GM19468 (cell line): Measurements from ENCODE around the gene CCDC187.

Experiments
- ATAC-seq: cut with Tn5 transposase; IDR thresholded peaks from one replicate; pipeline ENCODE4 v1.9.1; 2021; ENCODE audit warnings: mild to moderate bottlenecking, moderate library complexity, moderate number of reproducible peaks; ENCODE audit not compliant: unreplicated experiment; ENCODE audit errors: extremely low read depth

CCDC187 gene

DNA sequence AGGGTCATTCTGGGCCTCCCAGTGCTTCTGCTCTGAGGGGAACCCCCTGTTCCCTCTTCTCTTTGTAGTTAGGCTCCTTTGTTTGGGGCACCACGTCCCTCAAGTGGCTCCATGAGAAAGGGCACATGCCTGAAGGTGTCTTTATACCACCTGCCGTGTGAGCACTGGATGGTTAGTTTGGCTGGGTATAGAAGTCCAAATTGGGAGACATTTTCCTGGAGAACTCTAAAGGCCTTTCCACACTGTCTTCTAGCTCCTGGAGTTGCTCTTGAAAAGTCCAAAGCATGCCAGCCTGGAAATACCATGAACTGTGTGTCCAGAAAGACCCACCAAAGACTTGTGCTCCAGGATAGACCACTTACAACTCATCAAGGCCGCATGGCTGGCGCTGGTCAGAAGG lies 11.1 kb upstream of the CCDC187 start:
- no peak for ATAC-seq

DNA sequence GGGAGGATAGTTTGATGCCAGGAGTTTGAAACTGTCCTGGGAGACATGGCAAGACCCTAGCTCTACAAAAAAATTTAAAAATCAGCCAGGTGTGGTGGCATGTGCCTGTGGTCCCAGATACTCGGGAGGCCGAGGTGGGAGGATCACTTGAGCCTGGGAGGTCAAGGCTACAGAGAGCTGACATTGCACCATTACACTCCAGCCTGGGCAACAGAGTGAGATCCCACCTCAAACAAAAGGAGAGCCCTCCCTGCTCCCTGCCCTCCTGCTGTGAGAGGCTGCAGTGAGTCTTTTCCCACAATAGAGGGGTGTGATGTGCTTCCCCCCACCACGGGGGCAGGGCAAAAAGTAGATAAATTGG lies 10.1 kb upstream of the CCDC187 start:
- no peak for ATAC-seq

DNA sequence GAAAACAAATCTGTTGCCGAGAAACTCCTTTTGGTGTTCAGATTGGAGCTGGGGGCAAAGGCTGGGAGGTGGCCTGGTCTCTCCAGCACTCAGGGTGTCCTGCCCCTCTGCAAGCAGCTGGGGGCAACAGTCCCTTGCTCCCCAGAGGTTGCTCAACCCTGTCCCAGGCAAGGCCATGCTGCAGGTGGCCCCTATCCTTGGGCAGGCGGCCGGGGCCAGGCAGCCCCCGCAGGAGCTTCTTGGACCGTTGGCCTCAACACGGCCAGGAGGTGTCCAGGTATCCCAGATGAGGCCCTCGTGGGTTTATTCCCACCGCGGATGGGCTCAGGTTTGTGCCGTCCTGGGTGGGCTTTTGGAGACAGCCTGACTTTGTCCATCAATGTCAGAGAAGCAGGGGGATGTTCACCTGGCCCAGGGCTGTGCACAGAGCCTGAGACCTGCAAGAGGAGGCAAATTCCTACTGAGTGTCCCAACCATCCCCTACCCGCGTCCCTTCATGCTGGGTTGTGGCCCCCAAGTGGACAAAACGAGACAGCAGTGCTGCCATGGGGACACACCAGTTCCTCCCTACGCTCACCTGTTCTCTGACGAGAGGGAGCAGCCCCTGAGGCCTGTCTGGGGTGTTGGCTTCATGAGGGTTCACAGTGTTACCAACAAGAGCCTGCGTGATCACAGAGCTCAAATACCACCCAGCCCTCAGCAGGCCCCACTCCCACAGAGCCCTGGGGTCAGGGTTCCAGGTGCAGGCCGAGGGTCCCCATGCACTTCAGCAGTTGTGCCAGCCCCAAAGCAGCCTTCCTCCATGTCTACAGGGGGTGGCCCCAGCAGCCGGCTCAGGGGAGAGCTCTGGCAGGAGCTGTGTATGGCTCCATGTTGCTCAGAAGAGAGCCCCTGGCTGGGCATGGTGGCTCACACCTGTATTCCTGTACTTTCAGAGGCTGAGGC lies 9.5 kb upstream of the CCDC187 start:
- no peak for ATAC-seq

DNA sequence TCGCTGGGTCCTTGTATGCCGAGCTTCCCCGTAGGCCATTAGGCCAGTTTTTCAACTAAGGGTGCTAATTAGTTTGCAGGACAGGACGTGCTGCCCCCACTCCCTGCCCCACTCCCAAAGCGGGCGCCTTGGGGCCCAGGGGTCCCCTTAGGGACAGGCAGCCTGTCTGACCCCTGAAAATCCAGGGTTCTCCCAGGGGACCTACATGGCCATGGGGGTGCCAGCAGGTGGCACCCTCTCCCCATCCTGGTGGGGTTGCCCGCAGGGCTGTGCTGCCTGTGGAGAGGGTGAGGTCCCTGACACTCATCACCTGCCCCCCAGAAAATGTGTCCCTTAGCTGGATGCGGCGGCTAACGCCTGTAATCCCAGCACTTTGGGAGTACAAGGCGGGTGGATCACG lies 8.5 kb upstream of the CCDC187 start:
- no peak for ATAC-seq

DNA sequence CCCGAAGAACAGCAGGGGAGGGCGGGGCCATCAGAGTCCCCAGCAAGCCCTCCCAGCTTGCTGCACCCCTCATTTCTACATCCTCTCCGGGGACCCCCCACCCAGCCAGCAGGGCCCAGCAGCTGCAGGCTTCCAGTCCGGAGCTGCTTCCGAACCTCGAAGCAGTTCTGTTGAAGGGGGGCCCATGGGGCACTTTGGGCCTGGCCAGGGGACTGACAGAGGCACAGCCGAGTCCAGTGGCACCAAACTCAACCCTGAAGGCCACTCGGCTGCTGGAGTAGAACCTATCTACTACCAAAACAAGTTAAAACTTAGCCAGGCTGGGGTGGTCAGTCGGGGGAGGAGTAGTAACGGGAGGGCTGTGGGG lies 8.1 kb upstream of the CCDC187 start:
- no peak for ATAC-seq

DNA sequence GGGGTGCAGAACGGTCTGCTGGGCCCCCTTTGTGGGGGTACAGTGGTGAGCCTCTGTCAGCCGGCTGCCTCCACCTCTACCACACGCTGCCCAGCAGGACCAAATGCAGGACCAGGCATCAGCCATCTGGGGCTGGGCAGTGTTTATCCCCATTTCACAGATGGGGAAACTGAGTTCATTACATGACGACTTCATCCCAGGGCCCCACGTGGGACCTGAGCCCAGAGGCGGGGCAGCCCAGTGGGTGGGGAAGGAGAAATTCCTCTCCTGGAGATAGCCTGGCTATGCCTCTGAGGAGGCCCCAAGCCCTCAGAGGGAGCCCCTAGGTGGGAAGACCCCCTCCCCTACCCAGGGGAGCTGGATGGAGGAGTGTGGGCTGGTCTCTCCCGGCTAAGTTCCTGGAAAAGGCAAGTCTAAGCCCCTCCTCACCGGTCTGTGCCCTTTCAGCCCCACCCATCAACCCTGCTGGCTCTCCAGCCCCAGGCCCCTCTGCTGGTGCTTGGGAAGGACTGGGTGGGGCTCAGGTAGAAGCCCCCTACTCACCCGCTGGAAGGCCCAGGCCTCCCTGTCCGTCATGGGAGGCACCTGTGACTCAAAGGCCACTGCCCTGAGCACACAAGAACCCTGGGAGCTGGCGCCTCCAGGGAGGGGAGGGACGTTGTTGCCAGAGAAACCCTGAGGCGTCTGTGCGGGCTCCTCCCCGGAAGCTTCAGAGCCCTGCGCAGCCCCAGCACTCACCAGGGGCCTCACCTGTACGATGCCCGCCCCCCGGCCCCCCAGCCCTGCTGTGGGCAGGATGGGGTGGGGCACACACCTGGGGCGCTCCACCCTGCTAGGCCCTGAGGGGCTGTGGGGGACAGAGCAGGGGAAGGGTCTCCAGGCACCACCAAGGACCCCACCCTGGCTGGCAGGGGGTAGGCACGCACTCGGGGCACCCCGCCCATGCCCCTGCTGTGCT lies 7.4 kb upstream of the CCDC187 start:
- no peak for ATAC-seq

DNA sequence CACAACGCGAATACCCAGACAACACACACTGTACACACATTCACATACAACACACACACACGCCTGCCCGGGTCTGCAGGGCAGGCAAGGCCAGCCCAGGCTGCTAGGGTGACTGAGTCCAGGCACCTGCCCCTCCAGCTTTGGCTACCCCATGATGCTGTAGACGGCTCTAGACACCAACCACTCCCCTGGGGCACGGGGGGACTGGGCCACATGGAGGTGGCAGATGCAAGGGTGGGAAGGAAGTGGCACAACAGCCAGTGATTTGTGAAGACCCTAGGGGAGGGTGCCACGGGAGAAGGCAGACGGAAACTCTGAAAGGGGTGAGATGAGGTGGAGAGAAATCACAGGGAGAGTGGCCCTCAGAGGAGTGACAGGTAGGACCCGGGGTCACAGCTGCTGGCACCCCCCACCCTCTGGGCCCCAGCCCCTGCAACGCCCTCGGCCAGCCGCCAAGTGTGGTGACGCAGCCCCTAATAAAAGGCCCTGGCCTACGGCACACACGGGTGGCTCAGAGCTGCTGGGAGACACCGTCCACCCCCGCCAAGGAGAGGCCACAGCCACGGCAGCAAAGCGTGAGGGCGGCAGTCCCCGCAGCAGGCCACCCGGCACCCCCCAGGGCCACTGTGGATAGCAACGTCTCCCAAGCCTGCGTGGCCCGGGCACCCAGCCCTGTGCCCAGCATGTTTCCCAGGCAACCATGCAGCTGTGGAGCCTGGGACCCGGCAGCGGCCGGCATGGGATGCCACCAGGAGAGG lies 6.6 kb upstream of the CCDC187 start:
- ATAC-seq: no peak

DNA sequence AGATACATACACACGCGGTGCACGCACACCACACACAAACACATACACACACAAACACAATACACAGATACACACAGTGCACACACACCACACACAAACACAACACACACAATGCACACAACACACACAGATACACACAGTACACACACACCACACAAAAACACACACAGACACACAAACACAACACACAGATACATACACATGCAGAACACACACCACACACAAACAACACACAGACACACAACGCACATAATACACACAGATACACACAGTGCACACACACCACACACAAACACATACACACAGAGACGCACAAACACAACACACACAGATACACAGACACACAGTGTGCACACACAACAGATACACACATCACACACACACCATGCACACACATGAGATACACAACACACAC lies 5.9 kb upstream of the CCDC187 start:
- ATAC-seq: no peak

DNA sequence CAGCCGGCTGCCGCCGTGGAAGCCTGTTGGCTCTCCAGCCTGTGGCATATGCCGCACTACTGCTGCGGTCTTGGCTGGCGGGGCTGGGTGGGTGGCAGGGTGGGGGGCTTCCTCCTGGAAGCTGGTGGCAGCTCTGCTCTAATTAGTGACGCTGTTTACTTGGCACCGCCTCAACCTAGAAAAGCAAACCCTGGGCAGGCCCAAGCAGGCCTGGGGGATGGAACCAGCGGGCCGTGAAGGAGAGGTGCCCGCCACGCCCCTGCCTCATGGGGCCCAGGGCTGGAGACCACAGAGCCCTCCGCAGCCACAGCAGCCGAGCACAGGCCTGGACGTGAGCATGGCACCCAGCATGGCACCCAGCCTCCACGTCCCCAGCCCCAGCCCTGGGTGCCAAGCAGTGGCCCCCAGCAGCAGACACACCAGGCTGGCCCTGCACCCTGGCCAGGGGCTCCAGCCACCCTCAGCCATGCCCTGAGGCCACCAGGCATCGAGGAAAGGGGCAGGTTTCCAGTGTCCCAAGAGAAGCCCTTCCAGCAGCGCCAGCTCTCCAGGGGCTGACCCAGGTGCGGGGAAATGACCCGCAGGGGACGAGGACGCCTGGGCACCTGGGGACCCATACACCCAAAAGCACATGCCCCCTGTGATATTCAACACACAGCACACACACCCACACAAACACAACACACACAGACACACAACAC lies 5.4 kb upstream of the CCDC187 start:
- no peak for ATAC-seq

DNA sequence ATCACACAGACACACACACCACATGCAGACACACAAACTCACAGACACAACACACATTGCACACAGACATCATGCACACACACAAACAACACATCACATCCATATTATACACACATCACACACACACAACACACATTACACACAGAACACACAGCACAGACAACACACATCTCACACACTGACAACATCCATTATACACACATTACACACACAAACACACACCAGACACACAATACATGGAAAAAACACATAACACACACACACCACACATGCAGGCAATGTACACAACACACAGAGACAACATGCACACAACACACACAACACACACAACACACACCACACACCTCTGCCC lies 4.8 kb upstream of the CCDC187 start:
- ATAC-seq: no peak

DNA sequence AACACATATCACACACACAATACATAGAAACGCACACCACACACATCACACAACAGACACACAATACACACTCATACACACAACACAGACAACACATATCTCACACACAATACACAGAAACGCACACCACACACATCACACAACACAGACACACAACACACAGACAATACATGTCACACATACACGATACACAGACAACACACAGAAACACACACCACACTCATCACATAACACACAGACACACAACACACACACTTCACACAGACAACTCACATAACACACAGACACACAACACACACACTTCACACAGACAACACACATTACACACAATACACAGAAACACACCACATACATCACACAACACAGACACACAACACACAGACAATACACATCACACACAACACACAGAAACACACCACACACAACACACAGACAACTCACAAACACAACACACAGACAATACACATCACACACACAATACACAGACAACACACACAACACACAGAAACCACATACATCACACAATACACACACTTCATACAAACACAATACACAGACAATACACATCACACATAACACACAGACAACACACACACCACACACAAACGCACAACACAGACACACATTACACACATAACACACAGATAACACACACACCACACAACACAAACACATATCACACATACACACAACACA lies 4.3 kb upstream of the CCDC187 start:
- ATAC-seq: no peak

DNA sequence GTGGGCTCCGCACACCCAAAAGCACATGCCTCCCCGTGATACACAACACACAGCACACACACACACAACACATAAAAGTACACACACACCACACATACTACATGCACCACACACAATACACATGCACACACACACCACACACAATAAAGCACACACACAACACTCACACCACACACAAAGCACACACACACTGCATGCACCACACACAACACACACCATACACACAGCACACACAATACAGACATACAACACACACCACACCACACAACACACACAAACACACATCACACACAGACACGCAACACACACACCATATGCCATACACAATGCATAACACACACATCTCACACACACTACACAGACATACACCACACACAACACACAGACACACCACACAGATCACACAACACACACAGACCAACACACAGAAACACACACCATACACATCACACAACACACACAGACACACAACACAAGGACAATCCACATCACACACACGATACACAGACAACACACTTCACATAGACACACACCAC lies 3.4 kb upstream of the CCDC187 start:
- ATAC-seq: no peak

DNA sequence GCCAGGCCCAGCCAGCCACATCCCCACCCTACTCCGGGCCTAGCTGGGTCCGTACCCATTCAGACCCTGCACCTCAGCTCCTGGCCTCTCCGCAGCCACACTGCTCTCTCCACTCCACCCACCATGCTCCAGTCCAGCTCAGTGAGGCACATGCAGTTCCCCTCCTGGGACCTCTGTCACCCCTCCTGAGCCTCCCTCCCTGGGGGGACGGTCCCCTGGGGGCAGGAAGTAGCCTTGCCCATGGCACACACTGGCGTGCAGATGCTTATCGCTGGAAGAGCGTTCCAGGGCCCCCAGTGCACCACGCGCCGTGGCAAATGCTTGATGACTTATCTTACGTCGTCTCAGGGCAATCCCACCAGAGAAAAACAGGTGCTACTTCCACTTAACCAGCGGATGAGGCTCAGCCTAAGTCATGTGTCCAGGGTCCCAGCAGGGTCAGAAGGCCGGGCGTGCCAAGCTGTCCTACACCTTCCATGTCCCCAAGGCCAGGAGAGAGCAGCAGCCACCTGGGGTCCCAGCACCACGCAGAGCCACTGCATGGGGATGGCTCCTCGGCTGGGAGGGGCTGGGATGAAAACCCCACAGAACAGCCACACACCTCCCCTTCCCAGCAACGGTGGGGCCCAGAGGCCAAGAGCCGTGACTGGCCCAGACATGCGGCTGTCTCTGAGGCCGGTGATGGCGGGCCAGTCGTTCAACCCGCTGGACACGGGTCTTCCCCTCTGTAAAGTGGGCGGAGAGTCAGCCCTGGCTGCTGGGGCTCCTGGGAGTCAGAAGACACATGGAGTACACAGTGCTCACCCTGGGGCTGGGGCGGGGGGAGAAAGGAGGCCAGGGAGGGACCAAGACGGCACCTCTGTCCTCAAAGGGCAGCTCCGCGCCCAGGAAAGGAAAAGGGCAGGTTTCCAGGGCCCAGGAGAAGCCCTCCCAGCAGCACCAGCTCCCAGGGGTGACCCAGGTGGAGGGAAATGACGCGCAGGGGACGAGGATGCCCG lies 2.6 kb upstream of the CCDC187 start:
- ATAC-seq: no peak

DNA sequence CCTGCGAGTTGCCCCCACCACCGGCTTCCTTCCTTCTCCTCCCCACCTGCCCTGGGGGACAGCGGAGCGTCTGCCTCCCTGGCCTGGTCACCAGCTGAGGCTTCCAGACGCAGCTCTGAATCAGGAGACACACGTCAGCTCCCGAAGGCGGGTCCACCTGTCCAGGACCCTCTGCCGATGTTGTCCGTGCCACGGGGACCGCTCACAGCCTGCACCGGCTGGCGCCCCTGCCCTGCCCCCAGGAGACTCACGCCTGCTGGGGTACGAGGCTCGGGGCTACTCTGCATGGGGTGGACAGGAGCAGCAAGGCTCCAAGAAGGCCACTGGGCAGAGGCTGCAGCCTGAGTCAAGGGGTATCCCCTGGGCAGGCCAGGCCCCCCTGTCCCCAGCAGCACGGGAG lies 1.9 kb upstream of the CCDC187 start:
- no peak for ATAC-seq

DNA sequence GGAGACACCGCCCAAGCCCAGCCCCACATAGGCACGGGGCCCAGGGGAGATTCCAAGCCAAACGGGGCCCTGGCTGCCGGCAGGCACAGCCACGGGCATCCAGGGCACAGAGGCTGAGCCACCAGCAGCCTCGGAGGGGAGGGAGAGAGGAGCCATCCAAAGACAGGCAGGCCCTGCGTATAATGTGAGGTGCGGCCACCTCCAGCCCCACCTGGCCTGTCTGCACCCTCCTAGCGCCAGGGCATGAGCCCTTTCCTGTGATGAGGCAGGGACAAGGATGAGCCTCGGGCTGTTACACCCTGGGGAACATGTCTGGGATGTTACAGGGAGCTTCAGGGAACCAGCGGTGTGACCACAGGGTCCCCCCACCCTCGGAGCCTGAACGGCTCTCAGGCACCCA lies 1.1 kb upstream of the CCDC187 start:
- no peak for ATAC-seq

DNA sequence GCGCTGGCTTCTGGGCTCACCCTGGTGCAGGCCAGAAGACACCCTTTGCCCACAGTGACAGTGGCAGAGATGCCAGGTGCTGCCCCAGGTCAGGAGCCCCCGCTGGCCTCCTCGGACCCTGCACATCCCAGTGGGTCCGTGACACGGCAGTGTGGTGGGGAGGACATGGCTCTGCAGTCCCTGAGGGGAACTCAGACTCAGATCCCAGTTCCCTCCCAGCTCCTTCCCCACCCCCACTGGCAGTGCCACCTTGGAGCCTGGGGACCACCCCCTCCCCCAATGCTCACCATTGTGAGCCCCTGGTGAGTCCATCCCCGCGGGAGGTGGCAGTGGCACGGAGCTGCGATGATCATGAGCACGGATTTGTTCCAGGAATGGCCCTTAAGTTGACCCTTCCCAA lies 562 bp upstream of the CCDC187 start:
- no peak for ATAC-seq

DNA sequence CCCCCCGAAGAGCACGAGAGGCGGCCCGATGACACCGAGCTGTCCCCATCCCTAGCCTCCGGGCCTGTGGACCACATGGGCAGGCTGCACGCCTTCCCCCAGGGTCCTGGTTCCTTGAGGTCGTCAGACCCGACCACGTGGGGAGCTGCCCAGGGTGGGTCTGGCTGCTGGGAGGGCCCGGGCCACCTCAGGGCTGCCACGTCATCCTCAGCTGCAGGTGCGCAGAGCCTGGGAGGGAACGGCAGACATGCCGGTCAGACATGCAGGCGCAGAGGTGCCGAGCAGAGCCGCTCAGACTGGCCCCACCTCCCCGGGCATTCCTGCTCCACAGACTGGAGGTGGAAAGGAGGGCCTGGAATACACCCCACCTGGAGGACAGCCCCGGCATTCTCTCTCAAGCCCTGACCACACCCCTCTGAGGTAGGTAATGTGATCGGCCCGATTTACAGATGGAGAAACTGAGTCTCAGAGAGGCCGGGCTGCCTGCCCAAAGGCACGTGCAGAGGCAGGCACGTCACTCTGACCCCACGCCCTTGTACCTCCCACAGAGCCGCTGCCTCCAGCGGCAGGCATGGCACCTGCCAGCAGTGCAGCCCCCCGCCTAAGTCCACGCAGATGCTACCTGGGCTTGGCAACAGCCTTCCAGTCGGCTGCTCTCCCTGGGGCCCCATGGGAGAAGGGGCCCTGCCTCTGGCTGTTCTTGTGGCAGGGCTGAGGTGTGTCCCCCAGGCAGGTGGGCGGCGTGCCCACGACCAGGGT lies 649 bp downstream of the CCDC187 start:
- ATAC-seq: no peak
